PC-9 (cell line): Measurements from ENCODE around the gene DUSP9.

Source experiments
- CTCF ChIP-seq: fragments of 200-600 bp; sonication (generic); conservative IDR thresholded peaks from 2 replicates; pipeline ENCODE4 v1.6.1; 2017; ENCODE audit warnings: mixed run types, antibody characterized with exemption, mild to moderate bottlenecking, moderate library complexity
- EZH2 ChIP-seq: fragments of 200-600 bp; sonication (generic); IDR thresholded peaks from 2 replicates; pipeline ENCODE4 v1.8.0; 2017; ENCODE audit warnings: antibody characterized with exemption, low read depth

GRCh38 chrX:153621949-153622598 is 24.9 kb upstream of the DUSP9 start:
- TF ChIP-seq CTCF (no peak), EZH2 (no peak)
